Endodermal cell (in vitro differentiated cells): ENCODE data around the gene KCP. TPM values are rescaled to one million over a fixed set of nuclear protein-coding genes. Genes with fewer than 3 reads are reported as not detected.
"Not testable (repeated sequence)": the region's sequence is repeated elsewhere in the genome, so short reads cannot be mapped to it uniquely, and the experiment has no call there.

Experiments used
- DNase-seq: peaks from one replicate; pipeline ENCODE4 v3.0.0-alpha.2; 2017
- H3K27ac ChIP-seq: 2 replicates; pipeline ENCODE4 v1.5.1; 2013; ENCODE audit warnings: mild to moderate bottlenecking, low read depth, low read length, moderate library complexity
- H3K27me3 ChIP-seq: 2 replicates; pipeline ENCODE4 v1.6.1; 2013; ENCODE audit warnings: mild to moderate bottlenecking, low read length, moderate library complexity; ENCODE audit not compliant: insufficient read depth, control insufficient read depth, poor library complexity, severe bottlenecking
- H3K36me3 ChIP-seq: 2 replicates; pipeline ENCODE4 v1.7.0; 2013; ENCODE audit warnings: mild to moderate bottlenecking, low read length, moderate library complexity; ENCODE audit not compliant: control insufficient read depth, insufficient read depth
- H3K4me1 ChIP-seq: one replicate; pipeline ENCODE4 v1.7.0; 2013; ENCODE audit warnings: low read length; ENCODE audit not compliant: control insufficient read depth, insufficient read depth
- H3K4me3 ChIP-seq: 2 replicates; pipeline ENCODE4 v1.5.1; 2013; ENCODE audit warnings: mild to moderate bottlenecking, low read length, moderate library complexity
- H3K9ac ChIP-seq: 2 replicates; pipeline ENCODE4 v1.6.1; 2013; ENCODE audit warnings: mild to moderate bottlenecking, low read length, moderate library complexity; ENCODE audit not compliant: poor library complexity, severe bottlenecking; ENCODE audit errors: extremely low read depth
- H3K9me3 ChIP-seq: 2 replicates; pipeline ENCODE4 v1.6.1; 2013; ENCODE audit warnings: mild to moderate bottlenecking, low read length, moderate library complexity; ENCODE audit not compliant: control insufficient read depth
- H3K27ac Mint-ChIP-seq: 2 replicates; pipeline ENCODE4 v1.8.0; 2020; ENCODE audit warnings: mixed read lengths
- H3K27me3 Mint-ChIP-seq: 2 replicates; pipeline ENCODE4 v1.8.0; 2021; ENCODE audit warnings: mild to moderate bottlenecking, mixed read lengths; ENCODE audit not compliant: insufficient read depth
- H3K36me3 Mint-ChIP-seq: 2 replicates; pipeline ENCODE4 v1.8.0; 2020; ENCODE audit warnings: low read depth, mixed read lengths
- H3K4me1 Mint-ChIP-seq: 2 replicates; pipeline ENCODE4 v1.8.0; 2020; ENCODE audit warnings: mixed read lengths
- H3K4me3 Mint-ChIP-seq: 2 replicates; pipeline ENCODE4 v1.8.0; 2020; ENCODE audit warnings: mild to moderate bottlenecking, moderate library complexity, mixed read lengths
- H3K9me3 Mint-ChIP-seq: 2 replicates; pipeline ENCODE4 v1.8.0; 2020; ENCODE audit warnings: mild to moderate bottlenecking, mixed read lengths
- WGBS, 2 experiments: methylation state at CpG; one replicate each; pipeline versions ENCODE4 v1.1.5 to v1.1.7; 2013; ENCODE audit warnings: missing lambda C conversion rate in 2 of 2, mixed read lengths in 1 of 2; ENCODE audit not compliant: insufficient coverage in 1 of 2, insufficient read length in 1 of 2; 5-methylcytosine and 5-hydroxymethylcytosine counted together
- total RNA-seq, 2 donors: library from RNA; stranded (reverse); fragmentation: NEBNext Ultra II Directional in 1 of 2; extraction: Animal tissue kit (Norgen Biotek cat#: 25700) in 1 of 2; gene quantifications; 2 replicates in 1 of 2; 3 replicates in 1 of 2; pipeline ENCODE4 v1.2.1, GENCODE V29; 2021
- TF ChIP-seq, protein P1 (sequence below): fragments of 200-600 bp; sonication (generic); conservative IDR thresholded peaks from 2 replicates; pipeline ENCODE4 v1.5.0; 2021; ENCODE audit warnings: antibody characterized with exemption, mild to moderate bottlenecking

KCP gene
- total RNA-seq, 2 donors from 2014 or later = 21.1 to 33.3 TPM

DNA sequence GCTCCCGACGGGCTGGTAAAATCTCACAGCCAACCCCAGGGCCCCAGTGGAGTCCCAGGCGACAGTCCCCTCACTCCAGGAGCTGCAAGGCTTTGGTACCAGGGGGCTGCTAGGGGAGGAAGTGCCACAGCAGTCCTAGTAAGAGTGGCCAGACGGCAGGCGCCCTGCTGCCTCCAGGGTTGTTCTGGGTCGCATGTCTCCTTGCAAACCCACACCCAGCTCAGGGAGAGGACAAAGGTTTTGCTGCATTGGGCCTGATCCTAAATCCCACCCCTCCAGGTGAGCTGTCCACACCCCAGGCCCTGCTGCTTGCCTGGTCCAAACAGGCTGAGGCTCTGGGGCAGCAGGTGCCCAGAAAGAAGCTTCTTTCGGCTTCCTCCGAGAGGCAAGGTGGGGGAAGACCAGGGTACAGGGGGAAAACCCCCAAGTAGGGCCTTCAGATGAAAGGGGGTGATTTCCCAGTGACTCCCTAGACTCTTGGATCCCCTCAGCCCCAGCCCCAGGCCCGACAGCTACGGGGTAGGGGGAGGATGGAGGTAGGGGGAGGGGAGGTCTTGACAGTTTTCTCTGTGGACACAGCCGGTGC is 4.2 kb upstream of the KCP start:
- Mint-ChIP-seq H3K4me1 (peaks cover 27% of the 10 kb centered on the region), H3K9me3 (no peaks in the 10 kb centered on the region), H3K27me3 (peaks cover 52% of the 10 kb centered on the region), H3K36me3 (no peaks in the 10 kb centered on the region), H3K27ac (no peak overlapping the region), H3K4me3 (no peak overlapping the region)
- no peaks in the 10 kb centered on the region for H3K9me3 ChIP-seq
- H3K4me1 ChIP-seq = peaks cover 7% of the 10 kb centered on the region
- TF ChIP-seq, protein P1, sequence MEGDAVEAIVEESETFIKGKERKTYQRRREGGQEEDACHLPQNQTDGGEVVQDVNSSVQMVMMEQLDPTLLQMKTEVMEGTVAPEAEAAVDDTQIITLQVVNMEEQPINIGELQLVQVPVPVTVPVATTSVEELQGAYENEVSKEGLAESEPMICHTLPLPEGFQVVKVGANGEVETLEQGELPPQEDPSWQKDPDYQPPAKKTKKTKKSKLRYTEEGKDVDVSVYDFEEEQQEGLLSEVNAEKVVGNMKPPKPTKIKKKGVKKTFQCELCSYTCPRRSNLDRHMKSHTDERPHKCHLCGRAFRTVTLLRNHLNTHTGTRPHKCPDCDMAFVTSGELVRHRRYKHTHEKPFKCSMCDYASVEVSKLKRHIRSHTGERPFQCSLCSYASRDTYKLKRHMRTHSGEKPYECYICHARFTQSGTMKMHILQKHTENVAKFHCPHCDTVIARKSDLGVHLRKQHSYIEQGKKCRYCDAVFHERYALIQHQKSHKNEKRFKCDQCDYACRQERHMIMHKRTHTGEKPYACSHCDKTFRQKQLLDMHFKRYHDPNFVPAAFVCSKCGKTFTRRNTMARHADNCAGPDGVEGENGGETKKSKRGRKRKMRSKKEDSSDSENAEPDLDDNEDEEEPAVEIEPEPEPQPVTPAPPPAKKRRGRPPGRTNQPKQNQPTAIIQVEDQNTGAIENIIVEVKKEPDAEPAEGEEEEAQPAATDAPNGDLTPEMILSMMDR = peak; percentile 34
- peaks cover 6% of the 10 kb centered on the region for H3K27me3 ChIP-seq
- no peak overlapping the region for H3K9ac ChIP-seq
- peak; percentile 74 for DNase-seq
- H3K27ac ChIP-seq = no peak overlapping the region
- 81 to 91% methylated on average over 6 to 10 of the region's 11 CpGs for WGBS, 2 experiments
- H3K4me3 ChIP-seq = no peak overlapping the region
- no peaks in the 10 kb centered on the region for H3K36me3 ChIP-seq

- Histone ChIP-seq H3K9ac (no peak overlapping the region), H3K4me3 (no peak overlapping the region), H3K36me3 (no peaks in the 10 kb centered on the region), H3K27me3 (peaks cover 2% of the 10 kb centered on the region), H3K4me1 (peaks cover 7% of the 10 kb centered on the region), H3K27ac (no peak overlapping the region), H3K9me3 (no peaks in the 10 kb centered on the region)
- DNase-seq = peak; percentile 38
- no peak overlapping the region for H3K27ac Mint-ChIP-seq
- TF ChIP-seq, protein P1 = no peak
- H3K4me3 Mint-ChIP-seq = no peak overlapping the region
- 88 to 91% methylated on average over 7 to 10 of the region's 10 CpGs for WGBS, 2 experiments
- H3K27me3 Mint-ChIP-seq = peaks cover 52% of the 10 kb centered on the region
- H3K36me3 Mint-ChIP-seq = no peaks in the 10 kb centered on the region
- H3K9me3 Mint-ChIP-seq = no peaks in the 10 kb centered on the region
- peaks cover 32% of the 10 kb centered on the region for H3K4me1 Mint-ChIP-seq
Measured at GRCh38 chr7:128913870-128914565, 3.5 kb upstream of the KCP start.

GRCh38 chr7:128912709-128913495 is 2.4 kb upstream of the KCP start:
- H3K36me3 Mint-ChIP-seq, H3K27me3 ChIP-seq, H3K4me1 ChIP-seq, H3K4me3 ChIP-seq, H3K27ac ChIP-seq, H3K36me3 ChIP-seq, H3K9me3 ChIP-seq, H3K9me3 Mint-ChIP-seq, H3K9ac ChIP-seq, H3K27ac Mint-ChIP-seq, DNase-seq, H3K4me3 Mint-ChIP-seq: not testable (repeated sequence)
- H3K4me1 Mint-ChIP-seq = peaks cover 33% of the 10 kb centered on the region
- H3K27me3 Mint-ChIP-seq = peaks cover 43% of the 10 kb centered on the region
- WGBS, 2 experiments = 88 to 100% methylated on average over 1 to 5 of the region's 20 CpGs
